ENCODE data around the gene GFPT1. TPM values are rescaled to one million over a fixed set of nuclear protein-coding genes. Genes with fewer than 3 reads are reported as not detected.

GFPT1 gene
- total and polyA plus RNA-seq, 5 donors from 2014 or later, result 8.0 to 20.7 (median 12.0) TPM

GRCh38 chr2:69390471-69390870 is 3.4 kb upstream of the GFPT1 start:
- DNase-seq, result no peak
- no peak overlapping the region for H3K27ac ChIP-seq (ENCODE audit: insufficient read depth, low read length, poor library complexity, severe bottlenecking)
- H3K36me3 ChIP-seq (ENCODE audit: control insufficient read depth, insufficient read depth, low read length), result peaks cover 5% of the 10 kb centered on the region
- Mint-ChIP-seq H3K36me3 (peaks cover 16% of the 10 kb centered on the region), H3K9me3 (no peaks in the 10 kb centered on the region), H3K4me1 (peaks cover 8 to 20% (median 12%) of the 10 kb centered on the region in 4 donors), H3K4me3 (peak overlapping the region in 1 of 4 donors; percentile 61), H3K27me3 (no peaks in the 10 kb centered on the region), H3K27ac (no peak overlapping the region)
- H3K4me3 ChIP-seq (ENCODE audit: low read depth, low read length), result no peak overlapping the region
- H3K4me1 ChIP-seq (ENCODE audit: control insufficient read depth, insufficient read depth, low read length, poor library complexity, severe bottlenecking), result peaks cover 17% of the 10 kb centered on the region
- no peaks in the 10 kb centered on the region for H3K27me3 ChIP-seq (ENCODE audit: control insufficient read depth, insufficient read depth, low read length)
- no peak for ATAC-seq (ENCODE audit: low read depth in 2 of 2)
- no peaks in the 10 kb centered on the region for H3K9me3 ChIP-seq (ENCODE audit: control insufficient read depth in 2 of 2, low read length in 2 of 2)

GRCh38 chr2:69390001-69390400 is 3.0 kb upstream of the GFPT1 start:
- no peak overlapping the region for H3K4me3 Mint-ChIP-seq

GRCh38 chr2:69389271-69389670 is 2.2 kb upstream of the GFPT1 start:
- Histone ChIP-seq H3K9me3 (ENCODE audit: control insufficient read depth in 2 of 2, low read length in 2 of 2) (no peaks in the 10 kb centered on the region), H3K36me3 (ENCODE audit: control insufficient read depth, insufficient read depth, low read length) (no peaks in the 10 kb centered on the region), H3K27me3 (ENCODE audit: control insufficient read depth, insufficient read depth, low read length) (no peaks in the 10 kb centered on the region), H3K27ac (ENCODE audit: insufficient read depth, low read length, poor library complexity, severe bottlenecking) (no peak overlapping the region), H3K4me1 (ENCODE audit: control insufficient read depth, insufficient read depth, low read length, poor library complexity, severe bottlenecking) (peaks cover 27% of the 10 kb centered on the region), H3K4me3 (ENCODE audit: low read depth, low read length) (no peak overlapping the region)
- no peaks in the 10 kb centered on the region for H3K9me3 Mint-ChIP-seq
- no peaks in the 10 kb centered on the region for H3K27me3 Mint-ChIP-seq
- H3K27ac Mint-ChIP-seq, result no peak overlapping the region
- peak overlapping the region in 2 of 4 donors; percentile 43 for H3K4me3 Mint-ChIP-seq
- DNase-seq (no peak), ATAC-seq (ENCODE audit: low read depth in 2 of 2) (no peak)
- H3K36me3 Mint-ChIP-seq, result peaks cover 8% of the 10 kb centered on the region
- peaks cover 10 to 28% (median 15%) of the 10 kb centered on the region in 4 donors for H3K4me1 Mint-ChIP-seq

More at GRCh38 chr2:69390001-69390400, 3.0 kb upstream of the GFPT1 start:
- Mint-ChIP-seq H3K27me3 (no peaks in the 10 kb centered on the region), H3K4me1 (peaks cover 10 to 21% (median 12%) of the 10 kb centered on the region in 4 donors), H3K36me3 (peaks cover 15% of the 10 kb centered on the region), H3K27ac (no peak overlapping the region), H3K9me3 (no peaks in the 10 kb centered on the region)
- Histone ChIP-seq H3K36me3 (ENCODE audit: control insufficient read depth, insufficient read depth, low read length) (peaks cover 5% of the 10 kb centered on the region), H3K4me1 (ENCODE audit: control insufficient read depth, insufficient read depth, low read length, poor library complexity, severe bottlenecking) (peaks cover 21% of the 10 kb centered on the region), H3K27me3 (ENCODE audit: control insufficient read depth, insufficient read depth, low read length) (no peaks in the 10 kb centered on the region), H3K27ac (ENCODE audit: insufficient read depth, low read length, poor library complexity, severe bottlenecking) (no peak overlapping the region), H3K4me3 (ENCODE audit: low read depth, low read length) (no peak overlapping the region), H3K9me3 (ENCODE audit: control insufficient read depth in 2 of 2, low read length in 2 of 2) (no peaks in the 10 kb centered on the region)
- ATAC-seq (ENCODE audit: low read depth in 2 of 2) (no peak), DNase-seq (no peak)

GRCh38 chr2:69387770-69388481 is 899 bp upstream of the GFPT1 start:
- Mint-ChIP-seq H3K4me3 (peak overlapping the region; percentile 89 to 97 (median 91)), H3K9me3 (no peaks in the 10 kb centered on the region), H3K27ac (peak overlapping the region; percentile 75 to 92 (median 89)), H3K4me1 (peaks cover 15 to 39% (median 22%) of the 10 kb centered on the region in 4 donors), H3K27me3 (no peaks in the 10 kb centered on the region), H3K36me3 (no peaks in the 10 kb centered on the region)
- Histone ChIP-seq H3K27me3 (ENCODE audit: control insufficient read depth, insufficient read depth, low read length) (no peaks in the 10 kb centered on the region), H3K36me3 (ENCODE audit: control insufficient read depth, insufficient read depth, low read length) (no peaks in the 10 kb centered on the region), H3K4me3 (ENCODE audit: low read depth, low read length) (peak overlapping the region; percentile 79), H3K4me1 (ENCODE audit: control insufficient read depth, insufficient read depth, low read length, poor library complexity, severe bottlenecking) (peaks cover 27% of the 10 kb centered on the region), H3K9me3 (ENCODE audit: control insufficient read depth in 2 of 2, low read length in 2 of 2) (no peaks in the 10 kb centered on the region), H3K27ac (ENCODE audit: insufficient read depth, low read length, poor library complexity, severe bottlenecking) (no peak overlapping the region)
- ATAC-seq (ENCODE audit: low read depth in 2 of 2) (no peak), DNase-seq (no peak)

- Histone ChIP-seq H3K27me3 (ENCODE audit: control insufficient read depth, insufficient read depth, low read length) (no peaks in the 10 kb centered on the region), H3K9me3 (ENCODE audit: control insufficient read depth in 2 of 2, low read length in 2 of 2) (no peaks in the 10 kb centered on the region), H3K36me3 (ENCODE audit: control insufficient read depth, insufficient read depth, low read length) (no peaks in the 10 kb centered on the region), H3K27ac (ENCODE audit: insufficient read depth, low read length, poor library complexity, severe bottlenecking) (peak overlapping the region; percentile 75), H3K4me3 (ENCODE audit: low read depth, low read length) (peak overlapping the region; percentile 90), H3K4me1 (ENCODE audit: control insufficient read depth, insufficient read depth, low read length, poor library complexity, severe bottlenecking) (peaks cover 27% of the 10 kb centered on the region)
- Mint-ChIP-seq H3K27ac (peak overlapping the region; percentile 43 to 75 (median 57)), H3K36me3 (peaks cover 7% of the 10 kb centered on the region), H3K4me3 (peak overlapping the region; percentile 89 to 97 (median 91)), H3K27me3 (no peaks in the 10 kb centered on the region), H3K9me3 (no peaks in the 10 kb centered on the region), H3K4me1 (peaks cover 25 to 52% (median 34%) of the 10 kb centered on the region in 4 donors)
- ATAC-seq (ENCODE audit: low read depth in 2 of 2) (no peak), DNase-seq (peak in 1 of 3 donors; percentile 46)
Observed at GRCh38 chr2:69386360-69386759, 667 bp downstream of the GFPT1 start.

GRCh38 chr2:69385443-69386151 is 1.4 kb downstream of the GFPT1 start:
- no peaks in the 10 kb centered on the region for H3K9me3 ChIP-seq (ENCODE audit: control insufficient read depth in 2 of 2, low read length in 2 of 2)
- Mint-ChIP-seq H3K27ac (peak overlapping the region in 2 of 3 donors; percentile 57 to 75), H3K36me3 (peaks cover 7% of the 10 kb centered on the region), H3K4me3 (peak overlapping the region; percentile 89 to 97 (median 91)), H3K9me3 (no peaks in the 10 kb centered on the region), H3K27me3 (no peaks in the 10 kb centered on the region), H3K4me1 (peaks cover 31 to 56% (median 38%) of the 10 kb centered on the region in 4 donors)
- peaks cover 27% of the 10 kb centered on the region for H3K4me1 ChIP-seq (ENCODE audit: control insufficient read depth, insufficient read depth, low read length, poor library complexity, severe bottlenecking)
- peak overlapping the region; percentile 90 for H3K4me3 ChIP-seq (ENCODE audit: low read depth, low read length)
- ATAC-seq (ENCODE audit: low read depth in 2 of 2) (no peak), DNase-seq (peak in 2 of 3 donors; percentile 4 to 17)
- H3K36me3 ChIP-seq (ENCODE audit: control insufficient read depth, insufficient read depth, low read length), result no peaks in the 10 kb centered on the region
- H3K27ac ChIP-seq (ENCODE audit: insufficient read depth, low read length, poor library complexity, severe bottlenecking), result peak overlapping the region; percentile 75
- H3K27me3 ChIP-seq (ENCODE audit: control insufficient read depth, insufficient read depth, low read length), result no peaks in the 10 kb centered on the region

GRCh38 chr2:69384618-69385081 is 2.4 kb downstream of the GFPT1 start:
- Mint-ChIP-seq H3K4me1 (peaks cover 35 to 59% (median 41%) of the 10 kb centered on the region in 4 donors), H3K9me3 (no peaks in the 10 kb centered on the region), H3K36me3 (peaks cover 10% of the 10 kb centered on the region), H3K27ac (no peak overlapping the region), H3K27me3 (no peaks in the 10 kb centered on the region), H3K4me3 (peak overlapping the region in 2 of 4 donors; percentile 68 to 82)
- H3K36me3 ChIP-seq (ENCODE audit: control insufficient read depth, insufficient read depth, low read length), result no peaks in the 10 kb centered on the region
- no peak overlapping the region for H3K27ac ChIP-seq (ENCODE audit: insufficient read depth, low read length, poor library complexity, severe bottlenecking)
- no peaks in the 10 kb centered on the region for H3K9me3 ChIP-seq (ENCODE audit: control insufficient read depth in 2 of 2, low read length in 2 of 2)
- no peak overlapping the region for H3K4me3 ChIP-seq (ENCODE audit: low read depth, low read length)
- H3K4me1 ChIP-seq (ENCODE audit: control insufficient read depth, insufficient read depth, low read length, poor library complexity, severe bottlenecking), result peaks cover 27% of the 10 kb centered on the region
- ATAC-seq (ENCODE audit: low read depth in 2 of 2), result no peak
- no peaks in the 10 kb centered on the region for H3K27me3 ChIP-seq (ENCODE audit: control insufficient read depth, insufficient read depth, low read length)
- no peak for DNase-seq
